NCI-H1105 treated with DMSO at 0.1 percent for 48 hours (cell line): ENCODE measurements around the gene WNK4.

Source experiments
- DNase-seq: peaks from one replicate; lab custom pipeline; 2025; lab: John Stamatoyannopoulos, UW

Gene WNK4

GRCh38 chr17:42841975-42842685 lies 61.7 kb downstream of the WNK4 start:
- DNase-seq: no peak

- DNase-seq: peak; percentile 49
These were observed 63.0 kb downstream of the WNK4 start for GRCh38 chr17:42843358-42843934.

GRCh38 chr17:42844271-42844670 lies 63.9 kb downstream of the WNK4 start, which contains the start of gene AOC2:
Gene AOC2 (plus strand): TSS chr17:42844580. CDS start chr17:42844627, 47 bp downstream.
- DNase-seq: no peak

- no peak for DNase-seq
These were observed 64.5 kb downstream of the WNK4 start for GRCh38 chr17:42844761-42845555.

- no peak for DNase-seq
These were observed 65.1 kb downstream of the WNK4 start for GRCh38 chr17:42845556-42845917.

DNA sequence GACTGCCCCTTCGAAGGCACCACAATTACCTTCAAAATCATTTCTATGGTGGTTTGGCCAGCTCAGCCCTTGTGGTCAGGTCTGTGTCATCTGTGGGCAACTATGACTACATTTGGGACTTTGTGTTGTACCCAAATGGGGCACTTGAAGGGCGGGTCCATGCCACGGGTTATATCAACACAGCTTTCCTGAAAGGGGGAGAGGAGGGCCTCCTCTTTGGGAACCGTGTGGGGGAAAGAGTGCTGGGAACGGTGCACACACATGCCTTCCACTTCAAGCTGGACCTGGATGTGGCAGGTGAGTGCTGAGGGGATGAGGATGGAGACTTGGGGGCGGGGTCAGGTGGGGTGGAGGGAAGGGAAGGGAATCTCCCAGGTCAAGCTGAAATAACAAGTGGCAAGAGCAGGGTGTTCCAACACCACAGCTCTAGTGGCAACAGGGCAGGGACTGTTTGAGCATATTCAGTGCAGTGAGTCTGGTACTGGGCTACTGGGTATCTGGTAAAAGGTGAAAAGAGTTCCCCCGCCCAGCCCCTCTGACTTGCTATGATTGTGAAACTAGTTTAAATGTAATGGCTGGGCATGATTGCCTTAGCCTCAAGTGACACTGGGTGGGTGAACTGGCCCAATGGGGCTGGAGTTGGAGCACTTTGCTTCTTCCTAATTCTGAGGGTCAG lies 65.6 kb downstream of the WNK4 start:
- no peak for DNase-seq
